Liver (tissue), 9 donors: ENCODE measurements around the gene PELI2. TPM values are rescaled to one million over a fixed set of nuclear protein-coding genes. Genes with fewer than 3 reads are reported as not detected.

Experiments used
- DNase-seq: peaks from one replicate; pipeline ENCODE4 v3.0.0-alpha.2; 2017; ENCODE audit warnings: low spot score
- H3K27ac ChIP-seq, 2 donors: one replicate each; pipeline ENCODE4 v1.7.0; 2013; ENCODE audit warnings: inconsistent platforms in 2 of 2, low read length in 2 of 2, control low read depth in 1 of 2, low read depth in 1 of 2, mild to moderate bottlenecking in 1 of 2
- H3K27me3 ChIP-seq, 4 donors: one replicate each; pipeline versions ENCODE4 v1.6.1 to v1.7.0; 2013; ENCODE audit warnings: low read length in 3 of 4, inconsistent platforms in 1 of 4, mild to moderate bottlenecking in 1 of 4, moderate library complexity in 1 of 4; ENCODE audit not compliant: control insufficient read depth in 4 of 4, insufficient read depth in 4 of 4
- H3K36me3 ChIP-seq, 4 donors: one replicate each; pipeline versions ENCODE4 v1.6.1 to v1.7.0; 2013; ENCODE audit warnings: low read length in 3 of 4, mild to moderate bottlenecking in 3 of 4, low read depth in 1 of 4, moderate library complexity in 1 of 4; ENCODE audit not compliant: control insufficient read depth in 4 of 4, insufficient read depth in 3 of 4
- H3K4me1 ChIP-seq, 4 donors: one replicate each; pipeline versions ENCODE4 v1.6.1 to v1.7.0; 2013; ENCODE audit warnings: low read length in 3 of 4, mild to moderate bottlenecking in 3 of 4, moderate library complexity in 1 of 4; ENCODE audit not compliant: control insufficient read depth in 4 of 4, insufficient read depth in 4 of 4
- H3K4me3 ChIP-seq, 3 donors: one replicate each; pipeline versions ENCODE4 v1.6.1 to v1.7.0; 2013; ENCODE audit warnings: low read length in 3 of 3, control low read depth in 1 of 3, low read depth in 1 of 3, mild to moderate bottlenecking in 1 of 3
- H3K9ac ChIP-seq, 2 donors: one replicate each; pipeline ENCODE4 v1.7.0; 2013; ENCODE audit warnings: low read length in 2 of 2, mild to moderate bottlenecking in 2 of 2, moderate library complexity in 2 of 2, control low read depth in 1 of 2, low read depth in 1 of 2
- H3K9me3 ChIP-seq, 4 donors: one replicate each; pipeline versions ENCODE4 v1.6.1 to v1.7.0; 2013; ENCODE audit warnings: low read length in 3 of 4; ENCODE audit not compliant: control insufficient read depth in 4 of 4
- EGR1 ChIP-seq, 2 donors: IDR thresholded peaks; 2 replicates each; pipeline ENCODE4 v1.6.1; 2016 to 2018; ENCODE audit warnings: antibody characterized with exemption in 2 of 2, low read depth in 2 of 2
- FOXA1 ChIP-seq: IDR thresholded peaks from 2 replicates; pipeline ENCODE4 v1.6.1; 2016; ENCODE audit warnings: antibody characterized with exemption
- FOXA2 ChIP-seq: IDR thresholded peaks from 2 replicates; pipeline ENCODE4 v1.6.1; 2016; ENCODE audit warnings: antibody characterized with exemption
- GABPA ChIP-seq, 2 donors: IDR thresholded peaks in 1 of 2; conservative IDR thresholded peaks in 1 of 2; 2 replicates each; pipeline ENCODE4 v1.6.1; 2016; ENCODE audit warnings: antibody characterized with exemption in 2 of 2, mild to moderate bottlenecking in 1 of 2, moderate library complexity in 1 of 2
- HNF4A ChIP-seq, 2 donors: conservative IDR thresholded peaks; 2 replicates each; pipeline ENCODE4 v1.6.1; 2016; ENCODE audit warnings: antibody characterized with exemption in 2 of 2, mild to moderate bottlenecking in 2 of 2
- HNF4G ChIP-seq: IDR thresholded peaks from 2 replicates; pipeline ENCODE4 v1.6.1; 2016; ENCODE audit warnings: antibody characterized with exemption
- JUND ChIP-seq, 2 donors: IDR thresholded peaks; 2 replicates each; pipeline ENCODE4 v1.6.1; 2016; ENCODE audit warnings: antibody characterized with exemption in 2 of 2
- NR2F2 ChIP-seq: IDR thresholded peaks from 2 replicates; pipeline ENCODE4 v1.6.1; 2016; ENCODE audit warnings: antibody characterized with exemption
- RAD21 ChIP-seq, 2 donors: IDR thresholded peaks; 2 replicates each; pipeline ENCODE4 v1.6.1; 2016; ENCODE audit warnings: antibody characterized with exemption in 2 of 2, mild to moderate bottlenecking in 2 of 2
- RXRA ChIP-seq, 2 donors: IDR thresholded peaks; 2 replicates each; pipeline ENCODE4 v1.6.1; 2017 to 2018; ENCODE audit warnings: antibody characterized with exemption in 2 of 2, mild to moderate bottlenecking in 1 of 2
- TAF1 ChIP-seq: conservative IDR thresholded peaks from 2 replicates; pipeline ENCODE4 v1.6.1; 2016; ENCODE audit warnings: antibody characterized with exemption, mild to moderate bottlenecking
- YY1 ChIP-seq: IDR thresholded peaks from 2 replicates; pipeline ENCODE4 v1.6.1; 2016; ENCODE audit warnings: antibody characterized with exemption, mild to moderate bottlenecking
- whole genome bisulfite sequencing: extraction: QIAGEN DNeasy Blood & Tissue Kit; methylation state at CpG from one replicate; pipeline ENCODE4 v1.1.7; 2013; 5-methylcytosine and 5-hydroxymethylcytosine counted together
- polyA plus RNA-seq, 2 donors: library from polyadenylated mRNA; stranded (reverse) in 1 of 2; unstranded in 1 of 2; fragments of 200-250 nt in 1 of 2; fragments of >200 nt in 1 of 2; fragmentation: Nextera tagmentation in 1 of 2; extraction: Ambion mirVana in 1 of 2; gene quantifications; one replicate each; pipeline versions ENCODE4 v1.2.1 to v1.2.3, GENCODE V29; 2013 to 2015
- total RNA-seq, 2 donors: library from RNA; depleted of rRNA; stranded (reverse); fragments of >200 nt; gene quantifications; one replicate each; pipeline ENCODE4 v1.2.3, GENCODE V29; 2014
- TF ChIP-seq, protein P1 (sequence below): IDR thresholded peaks from 2 replicates; pipeline ENCODE4 v1.6.1; 2016; ENCODE audit warnings: antibody characterized with exemption, mild to moderate bottlenecking
- TF ChIP-seq, protein P2 (sequence below): IDR thresholded peaks from 2 replicates; pipeline ENCODE4 v1.6.1; 2016; ENCODE audit warnings: antibody characterized with exemption
- TF ChIP-seq, protein P3 (sequence below): fragments of 150-350 bp; IDR thresholded peaks from 2 replicates; pipeline ENCODE4 v1.5.1; 2017; ENCODE audit warnings: improper control_type of control experiment, low read depth, low read length; ENCODE audit not compliant: missing input control
- TF ChIP-seq, protein P4 (sequence below): IDR thresholded peaks from 2 replicates; pipeline ENCODE4 v1.6.1; 2016; ENCODE audit warnings: antibody characterized with exemption
- TF ChIP-seq, protein P5 (sequence below): IDR thresholded peaks from 2 replicates; pipeline ENCODE4 v1.6.1; 2016; ENCODE audit warnings: antibody characterized with exemption
- donor health status: healthy.
- donor health status: healthy.
- donor health status: healthy.
- donor health status: healthy.
- donor health status: healthy.

The PELI2 gene
- total and polyA plus RNA-seq, 4 donors = 0.68 to 2.9 (median 1.2) TPM

DNA sequence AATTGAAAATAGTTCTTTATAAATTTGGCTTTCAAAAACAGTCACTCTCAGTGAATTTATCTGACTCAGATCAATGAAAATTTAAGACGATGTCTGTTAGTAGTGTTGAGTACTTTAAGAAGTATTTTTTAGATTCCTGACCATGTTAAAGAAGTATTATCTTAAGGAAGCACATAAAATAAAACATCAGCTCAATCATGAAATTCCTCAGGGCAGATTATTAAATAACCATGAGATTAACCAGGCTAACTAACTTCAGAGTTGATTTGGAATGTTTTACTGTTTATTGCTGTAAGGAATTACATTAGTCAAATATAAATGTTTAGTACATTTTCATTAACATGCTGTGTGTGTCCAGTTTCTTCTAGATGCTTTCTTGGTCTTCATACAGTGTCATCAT is 160.2 kb downstream of the PELI2 start (continued):
- TF ChIP-seq, protein P1, sequence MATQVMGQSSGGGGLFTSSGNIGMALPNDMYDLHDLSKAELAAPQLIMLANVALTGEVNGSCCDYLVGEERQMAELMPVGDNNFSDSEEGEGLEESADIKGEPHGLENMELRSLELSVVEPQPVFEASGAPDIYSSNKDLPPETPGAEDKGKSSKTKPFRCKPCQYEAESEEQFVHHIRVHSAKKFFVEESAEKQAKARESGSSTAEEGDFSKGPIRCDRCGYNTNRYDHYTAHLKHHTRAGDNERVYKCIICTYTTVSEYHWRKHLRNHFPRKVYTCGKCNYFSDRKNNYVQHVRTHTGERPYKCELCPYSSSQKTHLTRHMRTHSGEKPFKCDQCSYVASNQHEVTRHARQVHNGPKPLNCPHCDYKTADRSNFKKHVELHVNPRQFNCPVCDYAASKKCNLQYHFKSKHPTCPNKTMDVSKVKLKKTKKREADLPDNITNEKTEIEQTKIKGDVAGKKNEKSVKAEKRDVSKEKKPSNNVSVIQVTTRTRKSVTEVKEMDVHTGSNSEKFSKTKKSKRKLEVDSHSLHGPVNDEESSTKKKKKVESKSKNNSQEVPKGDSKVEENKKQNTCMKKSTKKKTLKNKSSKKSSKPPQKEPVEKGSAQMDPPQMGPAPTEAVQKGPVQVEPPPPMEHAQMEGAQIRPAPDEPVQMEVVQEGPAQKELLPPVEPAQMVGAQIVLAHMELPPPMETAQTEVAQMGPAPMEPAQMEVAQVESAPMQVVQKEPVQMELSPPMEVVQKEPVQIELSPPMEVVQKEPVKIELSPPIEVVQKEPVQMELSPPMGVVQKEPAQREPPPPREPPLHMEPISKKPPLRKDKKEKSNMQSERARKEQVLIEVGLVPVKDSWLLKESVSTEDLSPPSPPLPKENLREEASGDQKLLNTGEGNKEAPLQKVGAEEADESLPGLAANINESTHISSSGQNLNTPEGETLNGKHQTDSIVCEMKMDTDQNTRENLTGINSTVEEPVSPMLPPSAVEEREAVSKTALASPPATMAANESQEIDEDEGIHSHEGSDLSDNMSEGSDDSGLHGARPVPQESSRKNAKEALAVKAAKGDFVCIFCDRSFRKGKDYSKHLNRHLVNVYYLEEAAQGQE = no peak
- TF ChIP-seq RAD21 (IDR thresholded peaks at IDR 0.05) = no peak
- TF ChIP-seq JUND (IDR thresholded peaks at IDR 0.05) = no peak
- TF ChIP-seq FOXA2 = no peak
- TF ChIP-seq YY1 = no peak
- TF ChIP-seq, protein P2, sequence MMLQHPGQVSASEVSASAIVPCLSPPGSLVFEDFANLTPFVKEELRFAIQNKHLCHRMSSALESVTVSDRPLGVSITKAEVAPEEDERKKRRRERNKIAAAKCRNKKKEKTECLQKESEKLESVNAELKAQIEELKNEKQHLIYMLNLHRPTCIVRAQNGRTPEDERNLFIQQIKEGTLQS = no peak
- no peak for TF ChIP-seq HNF4G
- TF ChIP-seq RXRA (IDR thresholded peaks at IDR 0.05) = no peak
- TF ChIP-seq FOXA1 = no peak
- TF ChIP-seq TAF1 = no peak

DNA sequence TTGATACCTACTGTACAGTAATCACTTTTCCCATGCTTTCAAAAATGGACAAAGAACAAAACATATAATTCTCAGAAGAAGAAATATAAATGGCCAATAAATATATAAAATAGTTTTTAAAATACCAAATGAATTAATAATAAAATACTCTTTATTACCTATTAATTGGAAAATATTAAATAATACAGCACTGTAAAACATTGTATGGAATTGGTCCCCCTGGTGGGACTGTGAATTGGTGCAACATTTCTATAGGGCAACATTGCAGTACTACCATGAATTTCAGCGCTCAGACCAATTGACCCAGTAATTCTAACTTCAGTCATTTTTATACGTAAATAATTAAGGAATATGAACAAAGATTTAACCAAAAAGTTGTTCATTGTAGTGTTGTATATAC is 162.6 kb downstream of the PELI2 start:
- Histone ChIP-seq H3K9me3 (no peaks in the 10 kb centered on the region), H3K36me3 (no peaks in the 10 kb centered on the region), H3K9ac (no peak overlapping the region), H3K27ac (no peak overlapping the region), H3K27me3 (no peaks in the 10 kb centered on the region), H3K4me1 (no peaks in the 10 kb centered on the region), H3K4me3 (no peak overlapping the region)
- TF ChIP-seq RXRA (IDR thresholded peaks at IDR 0.05) (no peak), RAD21 (IDR thresholded peaks at IDR 0.05) (no peak), EGR1 (IDR thresholded peaks at IDR 0.05; ENCODE audit: low read depth in 2 of 2) (no peak)
- TF ChIP-seq, protein P3, sequence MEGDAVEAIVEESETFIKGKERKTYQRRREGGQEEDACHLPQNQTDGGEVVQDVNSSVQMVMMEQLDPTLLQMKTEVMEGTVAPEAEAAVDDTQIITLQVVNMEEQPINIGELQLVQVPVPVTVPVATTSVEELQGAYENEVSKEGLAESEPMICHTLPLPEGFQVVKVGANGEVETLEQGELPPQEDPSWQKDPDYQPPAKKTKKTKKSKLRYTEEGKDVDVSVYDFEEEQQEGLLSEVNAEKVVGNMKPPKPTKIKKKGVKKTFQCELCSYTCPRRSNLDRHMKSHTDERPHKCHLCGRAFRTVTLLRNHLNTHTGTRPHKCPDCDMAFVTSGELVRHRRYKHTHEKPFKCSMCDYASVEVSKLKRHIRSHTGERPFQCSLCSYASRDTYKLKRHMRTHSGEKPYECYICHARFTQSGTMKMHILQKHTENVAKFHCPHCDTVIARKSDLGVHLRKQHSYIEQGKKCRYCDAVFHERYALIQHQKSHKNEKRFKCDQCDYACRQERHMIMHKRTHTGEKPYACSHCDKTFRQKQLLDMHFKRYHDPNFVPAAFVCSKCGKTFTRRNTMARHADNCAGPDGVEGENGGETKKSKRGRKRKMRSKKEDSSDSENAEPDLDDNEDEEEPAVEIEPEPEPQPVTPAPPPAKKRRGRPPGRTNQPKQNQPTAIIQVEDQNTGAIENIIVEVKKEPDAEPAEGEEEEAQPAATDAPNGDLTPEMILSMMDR = no peak
- DNase-seq = no peak
- over 99% methylated on average over 2 of the region's 2 CpGs for WGBS

DNA sequence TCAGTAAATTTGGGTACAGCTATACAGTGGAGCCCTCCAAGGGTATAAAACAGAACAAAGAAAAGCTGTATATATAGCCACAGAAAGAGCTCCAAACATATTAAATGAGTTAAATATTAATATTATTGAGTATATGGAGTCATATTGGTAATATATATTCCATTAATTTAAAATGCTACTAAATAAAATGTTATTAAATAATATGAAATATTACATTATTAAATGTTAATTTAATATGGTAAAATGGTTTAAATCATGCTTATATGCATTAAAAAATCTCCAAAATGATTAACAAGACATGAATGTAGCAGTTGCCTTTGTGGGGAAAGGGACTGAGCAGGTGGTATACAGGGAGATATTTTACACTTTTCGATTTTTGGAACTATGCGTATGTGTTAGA is 164.0 kb downstream of the PELI2 start:
- no peak overlapping the region for H3K9ac ChIP-seq
- H3K4me1 ChIP-seq = no peaks in the 10 kb centered on the region
- TF ChIP-seq, protein P4, sequence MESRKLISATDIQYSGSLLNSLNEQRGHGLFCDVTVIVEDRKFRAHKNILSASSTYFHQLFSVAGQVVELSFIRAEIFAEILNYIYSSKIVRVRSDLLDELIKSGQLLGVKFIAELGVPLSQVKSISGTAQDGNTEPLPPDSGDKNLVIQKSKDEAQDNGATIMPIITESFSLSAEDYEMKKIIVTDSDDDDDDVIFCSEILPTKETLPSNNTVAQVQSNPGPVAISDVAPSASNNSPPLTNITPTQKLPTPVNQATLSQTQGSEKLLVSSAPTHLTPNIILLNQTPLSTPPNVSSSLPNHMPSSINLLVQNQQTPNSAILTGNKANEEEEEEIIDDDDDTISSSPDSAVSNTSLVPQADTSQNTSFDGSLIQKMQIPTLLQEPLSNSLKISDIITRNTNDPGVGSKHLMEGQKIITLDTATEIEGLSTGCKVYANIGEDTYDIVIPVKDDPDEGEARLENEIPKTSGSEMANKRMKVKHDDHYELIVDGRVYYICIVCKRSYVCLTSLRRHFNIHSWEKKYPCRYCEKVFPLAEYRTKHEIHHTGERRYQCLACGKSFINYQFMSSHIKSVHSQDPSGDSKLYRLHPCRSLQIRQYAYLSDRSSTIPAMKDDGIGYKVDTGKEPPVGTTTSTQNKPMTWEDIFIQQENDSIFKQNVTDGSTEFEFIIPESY = no peak
- TF ChIP-seq HNF4A (conservative IDR thresholded peaks at IDR 0.05) (no peak), FOXA2 (no peak), EGR1 (IDR thresholded peaks at IDR 0.05; ENCODE audit: low read depth in 2 of 2) (no peak), NR2F2 (no peak), GABPA (IDR thresholded peaks at IDR 0.05 in 1 of 2, conservative IDR thresholded peaks at IDR 0.05 in 1 of 2) (no peak)
- TF ChIP-seq, protein P5, sequence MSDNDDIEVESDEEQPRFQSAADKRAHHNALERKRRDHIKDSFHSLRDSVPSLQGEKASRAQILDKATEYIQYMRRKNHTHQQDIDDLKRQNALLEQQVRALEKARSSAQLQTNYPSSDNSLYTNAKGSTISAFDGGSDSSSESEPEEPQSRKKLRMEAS = no peak
- TF ChIP-seq, protein P3 = no peak
- H3K27me3 ChIP-seq = no peaks in the 10 kb centered on the region
- no peaks in the 10 kb centered on the region for H3K36me3 ChIP-seq
- WGBS = 99% methylated on average over 2 of the region's 2 CpGs
- H3K4me3 ChIP-seq = no peak overlapping the region
- no peaks in the 10 kb centered on the region for H3K9me3 ChIP-seq
- H3K27ac ChIP-seq = no peak overlapping the region
- DNase-seq = no peak
